Measurements from ENCODE around the gene ABRAXAS1. TPM values are rescaled to one million over a fixed set of nuclear protein-coding genes. Genes with fewer than 3 reads are reported as not detected.

ABRAXAS1 gene
- total and polyA plus RNA-seq, 2 of the 13 experiments (the other 11 are each of a cell fraction or from before 2014, with no cell fraction given) = 14.1 to 14.7 TPM

- TF ChIP-seq ZBTB40 (IDR thresholded peaks at IDR 0.05) (no peak), ZBTB40 (CRISPR knock-in tag; IDR thresholded peaks at IDR 0.05) (no peak), SAP130 (CRISPR knock-in tag; IDR thresholded peaks at IDR 0.05; ENCODE audit: low read depth) (no peak), KLF13 (CRISPR knock-in tag; IDR thresholded peaks at IDR 0.05) (no peak), ZNF124 (CRISPR knock-in tag; IDR thresholded peaks at IDR 0.05) (no peak), ZNF597 (CRISPR knock-in tag; IDR thresholded peaks at IDR 0.05) (no peak)
These were observed 67.3 kb downstream of the ABRAXAS1 start (continued) for GRCh38 chr4:83417566-83417965.

Measured in HepG2 (cell line).